GM12873 (cell line): ENCODE data around the gene KXD1.
A peak's percentile ranks its signal among the peaks of the same experiment; 100 is the strongest.

Experiments
- CTCF ChIP-seq: IDR thresholded peaks from 2 replicates; pipeline ENCODE4 v1.5.1; 2012; ENCODE audit warnings: low read depth, mild to moderate bottlenecking, moderate library complexity, low read length, control low read depth; ENCODE audit not compliant: insufficient read depth; ENCODE audit errors: missing control alignments

Gene KXD1

DNA sequence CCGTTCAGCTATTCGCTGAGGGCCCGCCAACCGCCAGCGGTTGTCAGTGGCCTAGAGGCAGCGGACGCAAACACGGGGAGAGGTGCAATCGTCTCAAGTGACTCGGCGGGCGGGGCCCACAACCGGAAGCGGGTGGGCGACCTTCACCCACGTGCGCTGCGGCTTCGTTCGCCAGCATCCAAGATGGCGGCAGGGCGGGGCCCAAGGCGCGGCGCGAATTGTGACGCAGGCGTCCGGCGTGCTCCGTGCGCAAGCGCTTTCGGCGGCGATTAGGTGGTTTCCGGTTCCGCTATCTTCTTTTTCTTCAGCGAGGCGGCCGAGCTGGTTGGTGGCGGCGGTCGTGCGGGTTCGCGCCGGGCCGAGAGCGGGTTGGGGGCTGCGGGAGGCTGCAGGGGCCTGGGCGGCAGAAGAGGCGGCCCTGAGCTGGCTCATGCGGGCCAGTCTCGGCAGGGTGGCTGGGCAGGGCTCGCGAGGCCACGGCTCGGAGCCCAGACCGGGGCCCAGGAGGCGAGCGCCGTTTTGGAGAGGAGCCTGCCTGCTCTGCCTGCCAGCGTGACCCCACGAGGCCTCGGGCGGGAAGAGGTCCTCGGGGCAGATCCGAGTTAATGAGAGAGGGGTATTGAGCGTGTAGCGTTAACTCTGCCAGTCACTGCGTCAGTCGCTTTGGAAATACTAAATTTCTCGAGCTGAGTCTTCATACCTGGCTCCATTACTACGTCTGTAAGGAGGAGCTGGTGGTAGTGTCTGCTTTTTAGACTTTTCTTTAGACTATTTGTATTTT lies 14.1 kb downstream of the KXD1 start, which contains the start of gene UBA52:
Gene UBA52 (plus strand): TSS at position 294 of the 781 bp plus-strand sequence. CDS start 1,444 bp downstream, outside the sequence.
- TF ChIP-seq CTCF: peak; percentile 1

- no peak for TF ChIP-seq CTCF
These were observed 17.1 kb downstream of the KXD1 start for GRCh38 chr19:18574691-18575291.

DNA sequence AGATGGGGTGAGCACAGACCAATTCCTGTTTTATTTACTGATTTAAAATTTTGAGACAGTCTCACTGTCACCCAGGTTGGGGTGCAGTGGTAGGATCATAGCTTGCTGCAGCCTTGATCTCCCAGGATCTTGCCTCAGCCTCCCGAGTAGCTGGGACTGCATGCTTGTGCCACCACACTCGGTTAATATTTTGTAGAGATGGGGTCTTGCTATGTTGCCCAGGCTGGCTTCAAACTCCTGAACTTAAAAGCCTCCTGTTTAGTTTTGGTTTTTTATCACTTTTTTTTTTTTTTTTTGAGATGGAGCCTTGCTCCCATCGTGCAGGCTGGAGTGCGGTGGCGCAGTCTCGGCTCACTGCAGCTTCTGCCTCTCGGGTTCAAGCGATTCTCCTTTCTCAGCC lies 18.7 kb downstream of the KXD1 start:
- TF ChIP-seq CTCF: no peak

GRCh38 chr19:18577365-18577914 lies 19.8 kb downstream of the KXD1 start:
- TF ChIP-seq CTCF: no peak

- TF ChIP-seq CTCF: no peak
These were observed 22.6 kb downstream of the KXD1 start for GRCh38 chr19:18580311-18580710.

- peak; percentile 25 for TF ChIP-seq CTCF
These were observed 28.6 kb downstream of the KXD1 start for GRCh38 chr19:18586306-18586705.

- no peak for TF ChIP-seq CTCF
These were observed 29.9 kb downstream of the KXD1 start for GRCh38 chr19:18587561-18587960.
